T-cell (primary cell): ENCODE results near the gene TRIM17. TPM values are rescaled to one million over a fixed set of nuclear protein-coding genes. Genes with fewer than 3 reads are reported as not detected.
A peak's percentile ranks its signal among the peaks of the same experiment; 100 is the strongest.

Experiments
- ATAC-seq, 4 experiments: fragments of 200-7000 bp in 3 of 4; fragments of 150-1000 bp in 1 of 4; cut with Tn5 transposase; replicated peaks in 1 of 4; 1 replicate in 3 of 4; 2 replicates in 1 of 4; pipeline ENCODE4 v1.10.0; 2021; ENCODE audit warnings: moderate library complexity in 3 of 4, mild to moderate bottlenecking in 2 of 4, moderate number of reproducible peaks in 1 of 4
- CTCF ChIA-PET, 2 donors: fragments of 300-600 bp; sonication (Branson Sonifier 250); formaldehyde crosslinking; loops; one replicate each; lab custom pipeline; 2022; ENCODE audit warnings: antibody characterized with exemption in 2 of 2; lab: Charles Lee
- POLR2A ChIA-PET, 2 donors: fragments of 300-600 bp; sonication (Branson Sonifier 250); formaldehyde crosslinking; loops; one replicate each; lab custom pipeline; 2022; ENCODE audit warnings: antibody characterized with exemption in 2 of 2; lab: Charles Lee
- DNase-seq, 35 experiments: peaks; one replicate each; pipeline versions ENCODE4 v3.0.0 to v3.0.0-alpha.2; 2013 to 2023
- H3K27ac ChIP-seq: one replicate; pipeline ENCODE4 v1.5.1; 2013; ENCODE audit warnings: low read length
- H3K27me3 ChIP-seq, 2 experiments: replicated peaks in 1 of 2; 1 replicate in 1 of 2; 2 replicates in 1 of 2; pipeline versions ENCODE4 v1.6.1 to v1.7.0; 2013; ENCODE audit warnings: low read length in 1 of 2, mixed read lengths in 1 of 2; ENCODE audit not compliant: control insufficient read depth in 2 of 2, insufficient read depth in 2 of 2; ENCODE audit errors: extremely low read depth in 1 of 2
- H3K36me3 ChIP-seq, 2 donors: 1 replicate in 1 of 2; 2 replicates in 1 of 2; pipeline versions ENCODE4 v1.6.1 to v1.7.0; 2013; ENCODE audit warnings: low read length in 1 of 2; ENCODE audit not compliant: control insufficient read depth in 2 of 2, insufficient read depth in 1 of 2; ENCODE audit errors: extremely low read depth in 1 of 2
- H3K4me1 ChIP-seq, 2 experiments: 1 replicate in 1 of 2; 2 replicates in 1 of 2; pipeline versions ENCODE4 v1.6.1 to v1.7.0; 2013; ENCODE audit warnings: low read length in 2 of 2, mixed read lengths in 1 of 2; ENCODE audit not compliant: insufficient read depth in 2 of 2, control insufficient read depth in 1 of 2; ENCODE audit errors: extremely low read depth in 1 of 2
- H3K4me3 ChIP-seq, 2 donors: 1 replicate in 1 of 2; 2 replicates in 1 of 2; pipeline versions ENCODE4 v1.5.1 to v1.7.0; 2013; ENCODE audit warnings: mild to moderate bottlenecking in 2 of 2, low read length in 1 of 2, moderate library complexity in 1 of 2; ENCODE audit not compliant: control insufficient read depth in 1 of 2; ENCODE audit errors: extremely low read depth in 1 of 2
- H3K9me3 ChIP-seq: 2 replicates; pipeline ENCODE4 v1.7.0; 2013
- H3K27ac Mint-ChIP-seq, 2 donors: one replicate each; pipeline ENCODE4 v1.8.0; 2020 to 2021; ENCODE audit warnings: mild to moderate bottlenecking in 2 of 2, mixed read lengths in 2 of 2
- H3K27me3 Mint-ChIP-seq, 2 donors: one replicate each; pipeline ENCODE4 v1.8.0; 2021 to 2022; ENCODE audit warnings: mixed read lengths in 2 of 2
- H3K36me3 Mint-ChIP-seq: one replicate; pipeline ENCODE4 v1.8.0; 2021; ENCODE audit warnings: mixed read lengths
- H3K4me1 Mint-ChIP-seq, 3 donors: one replicate each; pipeline ENCODE4 v1.8.0; 2020 to 2022; ENCODE audit warnings: mixed read lengths in 3 of 3, mild to moderate bottlenecking in 1 of 3
- H3K4me3 Mint-ChIP-seq, 3 donors: one replicate each; pipeline ENCODE4 v1.8.0; 2020 to 2022; ENCODE audit warnings: mild to moderate bottlenecking in 3 of 3, mixed read lengths in 3 of 3, moderate library complexity in 3 of 3
- H3K9me3 Mint-ChIP-seq, 3 donors: one replicate each; pipeline ENCODE4 v1.8.0; 2020 to 2022; ENCODE audit warnings: mixed read lengths in 3 of 3
- WGBS: methylation state at CpG from one replicate; pipeline ENCODE4 v1.1.5; 2013; ENCODE audit warnings: missing lambda C conversion rate; ENCODE audit not compliant: insufficient coverage; 5-methylcytosine and 5-hydroxymethylcytosine counted together
- total RNA-seq, 35 experiments: library from RNA in 6 of 35; stranded (reverse) in 6 of 35; fragments of 120-200 nt in 1 of 35; gene quantifications; one replicate each; pipeline versions ENCODE4 v1.2.1 to v1.2.4 and lab custom pipeline; 2013 to 2026

TRIM17 gene
- total RNA-seq, 5 donors from 2014 or later (not counting 1 experiment from before 2014, with no cell fraction given), result 0.90 to 4.7 (median 1.7) TPM

DNA sequence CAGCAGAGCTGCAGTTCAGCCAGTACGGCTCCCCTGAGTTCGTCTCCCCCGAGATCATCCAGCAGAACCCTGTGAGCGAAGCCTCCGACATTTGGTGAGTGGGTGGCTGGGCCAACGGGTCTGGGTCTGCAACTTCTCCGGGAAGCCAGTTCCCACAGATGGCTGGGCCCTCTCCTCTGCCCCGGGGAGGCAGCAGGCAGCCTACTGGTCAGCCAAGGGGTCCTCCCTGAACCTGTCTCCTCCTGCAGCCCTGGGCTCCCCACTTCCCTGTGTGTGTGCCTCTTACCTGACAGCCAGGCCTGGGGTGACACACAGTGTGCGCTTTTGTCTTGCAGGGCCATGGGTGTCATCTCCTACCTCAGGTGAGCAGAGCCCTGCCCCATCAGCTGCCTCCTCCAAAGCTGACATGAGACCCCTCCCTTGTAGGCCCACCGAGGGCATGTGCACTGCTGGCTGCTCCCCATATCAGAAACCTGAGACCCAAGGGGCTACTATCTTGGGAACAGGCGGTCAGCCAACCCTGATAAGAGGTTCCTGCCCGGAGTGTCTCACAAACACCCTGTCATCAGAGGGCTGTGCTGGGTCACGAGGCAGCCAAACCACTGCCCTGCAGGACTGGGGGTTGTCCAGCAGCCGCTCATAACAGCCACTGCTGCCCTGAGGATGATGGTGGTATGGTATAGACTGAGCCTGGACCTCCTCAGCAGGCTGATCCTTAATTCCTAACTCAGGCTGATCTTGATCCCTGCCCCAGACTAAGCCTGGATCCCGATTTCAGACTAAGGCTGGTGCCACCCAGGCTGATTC is 47.7 kb downstream of the TRIM17 start:
- H3K4me3 ChIP-seq, result no peak overlapping the region
- H3K27ac Mint-ChIP-seq, result no peak overlapping the region
- H3K36me3 ChIP-seq, result peaks cover 0 to 2% of the 10 kb centered on the region in 2 donors
- no peak overlapping the region for H3K27ac ChIP-seq
- H3K4me1 Mint-ChIP-seq, result no peaks in the 10 kb centered on the region
- ATAC-seq (no peak), DNase-seq (peak in 1 of 35 experiments; percentile 3)
- H3K9me3 ChIP-seq, result no peaks in the 10 kb centered on the region
- POLR2A ChIA-PET, result no interaction called here
- peaks cover 0 to 2% of the 10 kb centered on the region in 2 experiments for H3K27me3 ChIP-seq
- H3K9me3 Mint-ChIP-seq, result no peaks in the 10 kb centered on the region
- H3K27me3 Mint-ChIP-seq, result no peaks in the 10 kb centered on the region
- CTCF ChIA-PET, result no interaction called here
- no peaks in the 10 kb centered on the region for H3K36me3 Mint-ChIP-seq
- no peak overlapping the region for H3K4me3 Mint-ChIP-seq
- H3K4me1 ChIP-seq, result no peaks in the 10 kb centered on the region
- WGBS, result 85% methylated on average over 14 of the region's 15 CpGs

DNA sequence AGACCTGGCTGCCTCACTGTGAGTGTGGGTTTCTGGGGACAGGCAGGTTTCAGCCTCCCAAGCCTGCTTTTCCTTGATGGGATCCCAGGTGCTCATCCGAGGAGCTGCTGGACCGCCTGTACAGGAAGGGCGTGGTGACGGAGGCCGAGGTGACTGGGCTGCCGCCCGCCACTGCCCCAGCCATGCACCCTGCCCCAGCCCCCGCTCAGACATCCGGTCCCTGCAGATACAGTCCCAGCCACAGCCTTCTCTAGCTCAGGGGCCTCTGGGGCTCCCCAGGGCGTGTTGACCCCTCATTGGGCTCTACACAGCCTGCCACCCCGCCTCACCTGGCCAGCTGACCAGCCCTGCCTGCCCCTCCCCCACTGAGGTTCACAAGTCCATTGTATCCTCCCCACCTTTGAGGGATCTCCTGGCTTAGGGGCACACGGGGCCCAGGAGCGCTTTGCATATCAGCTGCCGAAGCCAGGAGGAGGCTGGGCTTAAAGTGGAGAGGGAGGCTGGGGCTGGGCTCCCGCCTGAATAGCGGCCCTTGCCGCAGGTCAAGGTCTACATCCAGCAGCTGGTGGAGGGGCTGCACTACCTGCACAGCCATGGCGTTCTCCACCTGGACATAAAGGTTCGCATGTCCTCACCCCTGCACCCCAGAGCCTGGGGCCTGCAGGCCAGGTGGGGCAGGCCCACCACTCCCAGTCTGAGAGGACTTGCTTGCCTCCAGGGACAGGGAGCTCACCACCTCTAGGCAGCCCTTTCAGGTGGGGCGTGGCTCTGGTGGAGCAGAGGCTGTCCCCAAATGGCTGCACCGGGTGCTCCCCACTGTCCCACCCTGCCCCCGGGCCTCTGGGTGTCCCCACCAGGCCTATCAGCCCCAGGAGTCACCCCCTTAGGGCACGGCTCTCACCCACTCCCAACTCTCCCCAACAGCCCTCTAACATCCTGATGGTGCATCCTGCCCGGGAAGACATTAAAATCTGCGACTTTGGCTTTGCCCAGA is 48.6 kb downstream of the TRIM17 start:
- ATAC-seq (no peak), DNase-seq (no peak)
- Histone ChIP-seq H3K4me1 (no peaks in the 10 kb centered on the region), H3K4me3 (no peak overlapping the region), H3K27me3 (peaks cover 0 to 2% of the 10 kb centered on the region in 2 experiments), H3K9me3 (no peaks in the 10 kb centered on the region), H3K36me3 (peaks cover 0 to 2% of the 10 kb centered on the region in 2 donors), H3K27ac (no peak overlapping the region)
- ChIA-PET POLR2A (no interaction called here), CTCF (no interaction called here)
- Mint-ChIP-seq H3K27me3 (no peaks in the 10 kb centered on the region), H3K36me3 (no peaks in the 10 kb centered on the region), H3K4me1 (no peaks in the 10 kb centered on the region), H3K27ac (no peak overlapping the region), H3K4me3 (no peak overlapping the region), H3K9me3 (no peaks in the 10 kb centered on the region)
- 72% methylated on average over 22 of the region's 25 CpGs for WGBS

DNA sequence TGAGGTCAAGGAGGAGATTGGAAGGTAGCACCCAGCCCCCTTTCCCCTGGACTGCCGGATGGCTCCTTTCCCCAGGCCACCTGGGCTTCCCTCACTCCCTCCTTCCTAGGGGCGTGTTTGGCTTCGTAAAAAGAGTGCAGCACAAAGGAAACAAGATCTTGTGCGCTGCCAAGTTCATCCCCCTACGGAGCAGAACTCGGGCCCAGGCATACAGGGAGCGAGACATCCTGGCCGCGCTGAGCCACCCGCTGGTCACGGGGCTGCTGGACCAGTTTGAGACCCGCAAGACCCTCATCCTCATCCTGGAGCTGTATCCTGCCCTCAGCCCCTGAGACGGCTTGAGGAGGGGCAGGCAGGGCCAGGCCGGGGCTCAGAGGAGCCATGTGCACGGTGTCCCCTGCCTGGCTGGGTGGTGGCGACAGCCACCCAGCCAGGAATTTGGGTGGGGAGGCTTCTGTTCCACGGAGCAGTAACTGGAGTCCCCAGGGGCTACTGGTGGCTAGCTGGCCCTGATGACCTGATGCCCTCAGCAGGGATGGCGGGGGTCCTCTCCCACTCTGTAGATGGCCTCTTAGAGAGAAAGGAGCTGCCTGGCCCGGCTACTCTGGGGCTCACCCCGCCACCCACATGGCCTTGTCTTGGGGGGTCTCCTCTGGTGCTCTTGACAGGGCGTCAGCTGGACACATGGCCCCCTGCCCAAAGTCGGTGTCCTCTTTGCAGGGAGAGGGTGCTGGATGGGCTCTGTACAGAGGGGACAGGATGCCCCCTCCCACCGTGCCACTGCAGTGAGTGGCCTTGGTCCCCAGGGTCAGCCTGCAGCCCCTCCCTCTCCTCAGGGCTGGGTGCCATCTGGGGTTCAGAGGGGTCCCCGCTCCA is 49.6 kb downstream of the TRIM17 start:
- 81% methylated on average over 23 of the region's 24 CpGs for WGBS
- Histone ChIP-seq H3K36me3 (peaks cover 0 to 2% of the 10 kb centered on the region in 2 donors), H3K27ac (no peak overlapping the region), H3K9me3 (no peaks in the 10 kb centered on the region), H3K4me1 (no peaks in the 10 kb centered on the region), H3K4me3 (no peak overlapping the region), H3K27me3 (peaks cover 0 to 2% of the 10 kb centered on the region in 2 experiments)
- Mint-ChIP-seq H3K4me1 (no peaks in the 10 kb centered on the region), H3K4me3 (no peak overlapping the region), H3K27ac (no peak overlapping the region), H3K9me3 (no peaks in the 10 kb centered on the region), H3K27me3 (no peaks in the 10 kb centered on the region), H3K36me3 (no peaks in the 10 kb centered on the region)
- DNase-seq (peak in 1 of 35 experiments; percentile 3), ATAC-seq (no peak)
- POLR2A ChIA-PET, result no interaction called here
- CTCF ChIA-PET, result no interaction called here

DNA sequence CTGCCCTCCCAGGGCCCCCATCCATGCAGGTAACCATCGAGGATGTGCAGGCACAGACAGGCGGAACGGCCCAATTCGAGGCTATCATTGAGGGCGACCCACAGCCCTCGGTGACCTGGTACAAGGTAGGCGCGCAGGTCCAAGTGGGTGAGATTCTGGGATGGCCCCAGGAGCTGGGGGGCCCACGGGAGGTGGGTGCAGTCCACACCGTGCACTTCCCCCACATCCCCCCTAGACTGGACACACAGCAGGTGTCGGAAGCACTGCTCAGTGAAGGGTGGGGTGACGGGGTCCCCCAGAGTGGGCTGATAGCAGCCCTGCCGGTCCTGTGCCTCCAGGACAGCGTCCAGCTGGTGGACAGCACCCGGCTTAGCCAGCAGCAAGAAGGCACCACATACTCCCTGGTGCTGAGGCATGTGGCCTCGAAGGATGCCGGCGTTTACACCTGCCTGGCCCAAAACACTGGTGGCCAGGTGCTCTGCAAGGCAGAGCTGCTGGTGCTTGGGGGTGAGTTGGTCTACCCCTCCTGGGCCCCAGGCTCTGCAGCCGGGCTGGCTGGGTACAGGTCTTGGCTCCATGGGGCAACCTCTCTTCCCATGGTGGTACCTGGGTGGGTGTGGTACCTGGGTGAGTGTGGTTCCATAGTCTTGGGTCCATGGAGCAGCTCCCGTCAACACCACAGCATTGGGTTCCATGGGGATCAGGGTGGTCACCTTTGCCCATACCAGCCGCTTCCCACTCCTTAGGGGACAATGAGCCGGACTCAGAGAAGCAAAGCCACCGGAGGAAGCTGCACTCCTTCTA is 50.4 kb downstream of the TRIM17 start:
- Mint-ChIP-seq H3K4me1 (no peaks in the 10 kb centered on the region), H3K36me3 (no peaks in the 10 kb centered on the region), H3K27me3 (no peaks in the 10 kb centered on the region), H3K4me3 (no peak overlapping the region), H3K9me3 (no peaks in the 10 kb centered on the region), H3K27ac (no peak overlapping the region)
- ChIA-PET POLR2A (no interaction called here), CTCF (no interaction called here)
- ATAC-seq (no peak), DNase-seq (no peak)
- peaks cover 0 to 2% of the 10 kb centered on the region in 2 experiments for H3K27me3 ChIP-seq
- H3K36me3 ChIP-seq, result no peaks in the 10 kb centered on the region
- no peak overlapping the region for H3K4me3 ChIP-seq
- no peaks in the 10 kb centered on the region for H3K4me1 ChIP-seq
- no peak overlapping the region for H3K27ac ChIP-seq
- H3K9me3 ChIP-seq, result no peaks in the 10 kb centered on the region
- 95% methylated on average over 15 of the region's 23 CpGs for WGBS

DNA sequence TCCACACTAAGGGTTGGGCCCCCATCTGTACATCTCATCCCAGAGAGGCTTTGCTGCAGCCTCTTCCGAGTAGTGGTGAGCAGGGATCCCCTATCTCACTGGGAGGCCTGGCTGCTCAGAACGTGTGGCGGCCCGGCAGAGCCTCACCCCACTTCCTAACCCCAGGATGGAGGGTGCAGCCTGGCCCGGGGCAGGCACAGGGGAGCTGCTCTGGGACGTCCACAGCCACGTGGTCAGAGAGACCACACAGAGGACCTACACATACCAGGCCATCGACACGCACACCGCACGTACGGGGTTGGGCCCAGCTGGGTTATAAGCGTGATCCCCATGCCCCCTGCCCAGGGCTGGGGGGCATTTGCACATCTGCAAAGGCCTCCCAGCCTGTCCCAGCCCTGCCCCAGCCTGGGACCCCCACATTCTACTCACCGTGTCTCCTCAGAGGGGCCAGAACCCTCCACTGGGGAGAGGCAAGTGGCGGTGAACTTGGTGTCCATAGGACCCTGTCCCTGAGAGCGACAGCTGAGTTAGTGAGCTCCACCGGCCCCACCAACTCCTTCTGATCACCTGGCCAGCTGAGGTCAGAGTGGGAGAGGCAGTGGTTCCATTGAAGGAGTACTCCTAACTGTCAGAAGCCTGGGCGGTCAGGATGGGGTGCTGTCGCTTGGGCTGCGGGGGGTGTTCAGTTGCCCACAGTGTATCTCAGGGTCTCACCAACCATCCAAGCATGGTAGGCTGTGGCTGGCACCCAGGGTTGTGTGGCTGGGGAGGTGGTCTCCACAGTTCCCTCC is 51.2 kb downstream of the TRIM17 start:
- Histone ChIP-seq H3K4me3 (no peak overlapping the region), H3K4me1 (no peaks in the 10 kb centered on the region), H3K27me3 (peaks cover 0 to 2% of the 10 kb centered on the region in 2 experiments), H3K27ac (no peak overlapping the region), H3K9me3 (no peaks in the 10 kb centered on the region), H3K36me3 (no peaks in the 10 kb centered on the region)
- 82% methylated on average over 5 of the region's 20 CpGs for WGBS
- H3K27ac Mint-ChIP-seq, result no peak overlapping the region
- H3K4me3 Mint-ChIP-seq, result no peak overlapping the region
- no peaks in the 10 kb centered on the region for H3K9me3 Mint-ChIP-seq
- ATAC-seq, result no peak
- no peaks in the 10 kb centered on the region for H3K36me3 Mint-ChIP-seq
- POLR2A ChIA-PET, result no interaction called here
- no peaks in the 10 kb centered on the region for H3K27me3 Mint-ChIP-seq
- DNase-seq, result no peak
- no peaks in the 10 kb centered on the region for H3K4me1 Mint-ChIP-seq
- CTCF ChIA-PET, result no interaction called here
